GM23248 (cell line): Measurements from ENCODE around the gene NEUROG1. TPM values are rescaled to one million over a fixed set of nuclear protein-coding genes. Genes with fewer than 3 reads are reported as not detected.
A peak's percentile ranks its signal among the peaks of the same experiment; 100 is the strongest.

Experiments used
- DNase-seq: peaks from one replicate; pipeline ENCODE4 v3.0.0-alpha.2; 2015
- H2AFZ ChIP-seq: fragments of 200-600 bp; sonication (generic); 2 replicates; pipeline ENCODE4 v1.6.1; 2016; ENCODE audit warnings: antibody characterized with exemption
- H3F3A ChIP-seq: fragments of 200-600 bp; sonication (generic); 2 replicates; pipeline ENCODE4 v1.6.1; 2016; ENCODE audit warnings: mild to moderate bottlenecking, antibody characterized with exemption, mixed run types; ENCODE audit not compliant: insufficient read depth
- H3K27ac ChIP-seq: fragments of 200-600 bp; sonication (generic); 2 replicates; pipeline ENCODE4 v1.5.1; 2016; ENCODE audit warnings: mild to moderate bottlenecking
- H3K27me3 ChIP-seq: fragments of 200-600 bp; sonication (generic); replicated peaks from 2 replicates; pipeline ENCODE4 v1.6.1; 2016; ENCODE audit warnings: mild to moderate bottlenecking; ENCODE audit not compliant: insufficient read depth
- H3K36me3 ChIP-seq: fragments of 200-600 bp; sonication (generic); 2 replicates; pipeline ENCODE4 v1.6.1; 2016; ENCODE audit warnings: low read depth, mild to moderate bottlenecking
- H3K4me1 ChIP-seq: fragments of 200-600 bp; sonication (generic); 2 replicates; pipeline ENCODE4 v1.6.1; 2016; ENCODE audit warnings: mild to moderate bottlenecking; ENCODE audit not compliant: insufficient read depth
- H3K4me2 ChIP-seq: fragments of 200-600 bp; sonication (generic); one replicate; pipeline ENCODE4 v1.6.1; 2016; ENCODE audit warnings: mild to moderate bottlenecking; ENCODE audit not compliant: unreplicated experiment
- H3K4me3 ChIP-seq: fragments of 200-600 bp; sonication (generic); 2 replicates; pipeline ENCODE4 v1.5.1; 2016; ENCODE audit warnings: mild to moderate bottlenecking
- H3K79me2 ChIP-seq: fragments of 200-600 bp; sonication (generic); 2 replicates; pipeline ENCODE4 v1.6.1; 2016; ENCODE audit warnings: mild to moderate bottlenecking; ENCODE audit not compliant: insufficient read depth
- H3K9ac ChIP-seq: fragments of 200-600 bp; sonication (generic); 2 replicates; pipeline ENCODE4 v1.6.1; 2016; ENCODE audit warnings: mild to moderate bottlenecking
- H3K9me2 ChIP-seq: fragments of 200-600 bp; sonication (generic); 2 replicates; pipeline ENCODE4 v1.6.1; 2016; ENCODE audit warnings: mixed run types, mild to moderate bottlenecking, moderate library complexity; ENCODE audit not compliant: insufficient read depth
- H3K9me3 ChIP-seq: fragments of 200-600 bp; sonication (generic); one replicate; pipeline ENCODE4 v1.6.1; 2017; ENCODE audit warnings: low read depth
- H4K20me1 ChIP-seq: fragments of 200-600 bp; sonication (generic); 2 replicates; pipeline ENCODE4 v1.6.0; 2016; ENCODE audit not compliant: insufficient read depth
- EZH2 ChIP-seq: fragments of 200-600 bp; sonication (generic); IDR thresholded peaks from 2 replicates; pipeline ENCODE4 v1.6.1; 2018; ENCODE audit warnings: antibody characterized with exemption, mild to moderate bottlenecking; ENCODE audit not compliant: insufficient read depth, poor library complexity, severe bottlenecking
- EZH2phosphoT487 ChIP-seq: fragments of 200-600 bp; sonication (generic); IDR thresholded peaks from 2 replicates; pipeline ENCODE4 v1.6.1; 2018; ENCODE audit warnings: antibody characterized with exemption, moderate library complexity, mild to moderate bottlenecking, low read depth; ENCODE audit not compliant: insufficient read depth
- WGBS, 2 experiments: methylation state at CpG; one replicate each; pipeline ENCODE4 v1.1.6; 2015 to 2017; ENCODE audit warnings: low lambda C conversion rate in 2 of 2, low coverage in 1 of 2; ENCODE audit errors: missing lambda C conversion rate in 2 of 2; 5-methylcytosine and 5-hydroxymethylcytosine counted together
- in situ Hi-C: fragments of 300-500 bp; cut with MboI; formaldehyde crosslinking; loops from 2 replicates; pipeline ENCODE4 v1.15.0; 2020
- polyA plus RNA-seq: library from polyadenylated mRNA; unstranded; fragments of >200 nt; fragmentation: Nextera tagmentation; extraction: Ambion mirVana; gene quantifications from 2 replicates; pipeline ENCODE4 v1.2.1, GENCODE V29; 2016
- total RNA-seq: library from RNA; depleted of rRNA; stranded (reverse); fragments of >200 nt; shearing (Covaris generic); gene quantifications from 2 replicates; pipeline ENCODE4 v1.2.3, GENCODE V29; 2014

NEUROG1 gene
- total and polyA plus RNA-seq, 2 experiments from 2014 or later: not detected

DNA sequence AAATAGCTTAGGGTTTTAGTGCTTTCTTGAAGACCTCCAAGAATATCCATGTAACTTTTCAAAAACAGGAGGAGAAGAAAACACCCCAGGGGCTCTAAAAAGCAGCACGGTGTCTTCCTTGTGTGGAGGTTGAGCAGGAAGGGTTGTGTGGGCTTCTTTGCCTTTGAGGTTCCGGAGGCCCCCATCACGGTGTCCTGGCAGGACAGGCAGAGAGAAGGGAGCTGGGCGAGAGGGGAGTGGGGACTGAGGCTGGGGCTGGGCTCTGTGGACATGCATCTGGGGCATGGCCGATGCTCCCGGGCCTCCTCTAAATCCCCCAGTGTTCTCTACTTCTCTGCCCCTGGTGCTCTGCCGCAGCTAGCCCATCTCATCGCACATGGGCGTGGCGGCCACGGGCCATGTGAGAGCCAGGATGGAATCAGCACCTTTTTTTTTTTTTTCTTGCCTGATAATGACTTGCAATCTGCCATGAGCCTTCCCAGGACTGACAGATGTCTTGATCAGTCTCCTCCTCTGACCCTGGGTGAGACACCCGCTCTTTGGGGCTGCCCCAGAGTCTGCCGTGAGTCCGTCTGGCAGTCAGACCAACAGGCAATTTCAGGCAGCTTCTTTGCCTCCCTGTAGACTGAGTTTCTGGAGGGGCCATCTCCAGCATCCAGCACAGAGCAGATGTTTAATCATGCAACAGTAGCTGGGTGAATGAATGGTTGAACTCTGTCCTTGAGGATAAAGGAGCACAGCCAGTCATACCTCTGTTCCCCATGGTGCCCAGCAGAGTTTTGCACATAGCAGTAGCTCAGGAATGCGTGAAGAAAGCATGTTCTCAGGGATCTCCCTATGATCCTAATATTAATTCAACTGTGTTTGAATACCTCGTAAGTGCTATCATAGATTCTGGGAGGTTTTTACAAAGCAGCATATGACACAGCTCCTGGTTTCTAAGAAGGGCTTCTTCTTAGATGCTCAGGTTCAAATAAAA, 30.9 kb upstream of the NEUROG1 start:
- DNase-seq: no peak
- Histone ChIP-seq H3K9me2 (no peaks in the 10 kb centered on the region), H3K36me3 (no peaks in the 10 kb centered on the region), H3K4me2 (no peak overlapping the region), H3K4me3 (no peak overlapping the region), H3F3A (no peaks in the 10 kb centered on the region), H2AFZ (0 out of 2 replicates have a peak overlapping the region, but pooled peaks have one; percentile 50), H4K20me1 (no peaks in the 10 kb centered on the region), H3K79me2 (no peaks in the 10 kb centered on the region), H3K4me1 (0 out of 2 replicates have a peak, but pooled peaks cover 7% of the 10 kb centered on the region), H3K9ac (no peak overlapping the region), H3K27ac (no peak overlapping the region), H3K9me3 (no peaks in the 10 kb centered on the region), H3K27me3 (0 out of 2 replicates have a peak, but pooled peaks cover 12% of the 10 kb centered on the region)
- in situ Hi-C loops: loop anchor here (25.0 kb wide), 1 partner anchor 646 kb away; no protein-coding TSS in a partner anchor
- TF ChIP-seq EZH2phosphoT487: no peak
- TF ChIP-seq EZH2: no peak
- WGBS, 2 experiments: 51 to 54% methylated on average over 16 of the region's 16 CpGs

DNA sequence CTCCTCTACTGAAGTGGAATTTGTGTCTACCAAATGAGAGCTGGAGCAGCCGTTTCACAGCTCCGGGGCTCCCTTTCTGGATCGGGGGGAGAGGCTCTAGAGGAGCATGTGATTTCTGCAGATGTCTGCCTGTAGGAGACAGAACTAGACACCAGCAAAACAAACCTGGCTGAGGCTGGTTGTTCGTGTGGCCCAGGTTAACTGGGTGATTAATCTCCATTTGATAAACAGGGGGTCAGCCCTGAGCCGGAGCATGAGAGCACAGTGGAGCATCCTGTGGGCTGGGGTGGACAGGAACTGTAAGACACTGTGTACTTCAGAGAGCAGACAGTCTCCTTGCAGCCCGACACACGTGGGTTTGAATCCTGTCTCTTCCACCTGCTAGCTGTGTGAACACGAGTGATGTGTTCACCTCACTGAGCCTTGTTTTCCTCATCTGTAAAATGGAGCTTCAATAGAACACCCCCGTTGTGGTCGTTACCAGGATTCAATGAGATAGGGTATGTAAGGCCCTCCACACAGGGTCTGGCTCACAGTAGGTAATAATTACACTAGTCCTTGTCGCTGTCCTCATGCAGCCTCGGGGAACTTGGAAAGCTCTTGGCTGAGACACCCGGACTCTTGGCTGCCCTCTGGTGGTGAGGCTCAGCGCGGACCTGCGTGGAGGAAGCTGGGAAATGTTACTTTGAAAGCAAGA, 30.1 kb upstream of the NEUROG1 start:
- H3K27me3 ChIP-seq: 0 out of 2 replicates have a peak, but pooled peaks cover 12% of the 10 kb centered on the region
- H2AFZ ChIP-seq: 0 out of 2 replicates have a peak overlapping the region, but pooled peaks have one; percentile 50
- no peaks in the 10 kb centered on the region for H3K79me2 ChIP-seq
- in situ Hi-C loops: loop anchor here (25.0 kb wide), 1 partner anchor 646 kb away; no protein-coding TSS in a partner anchor
- H4K20me1 ChIP-seq: no peaks in the 10 kb centered on the region
- no peak overlapping the region for H3K27ac ChIP-seq
- 0 out of 2 replicates have a peak, but pooled peaks cover 7% of the 10 kb centered on the region for H3K4me1 ChIP-seq
- H3K4me2 ChIP-seq: no peak overlapping the region
- no peak overlapping the region for H3K4me3 ChIP-seq
- H3K9ac ChIP-seq: no peak overlapping the region
- DNase-seq: peak; percentile 75
- 2 to 3% methylated on average over 16 of the region's 16 CpGs for WGBS, 2 experiments
- H3K36me3 ChIP-seq: no peaks in the 10 kb centered on the region
- TF ChIP-seq EZH2 (no peak), EZH2phosphoT487 (no peak)
- H3K9me2 ChIP-seq: no peaks in the 10 kb centered on the region
- H3F3A ChIP-seq: no peaks in the 10 kb centered on the region
- H3K9me3 ChIP-seq: no peaks in the 10 kb centered on the region

GRCh38 chr5:135565266-135565665, 29.5 kb upstream of the NEUROG1 start:
- H3K4me3 ChIP-seq: no peak overlapping the region
- H3K4me2 ChIP-seq: no peak overlapping the region
- H3K4me1 ChIP-seq: 0 out of 2 replicates have a peak, but pooled peaks cover 7% of the 10 kb centered on the region
- H3K79me2 ChIP-seq: no peaks in the 10 kb centered on the region
- H3K9me3 ChIP-seq: no peaks in the 10 kb centered on the region
- H3K27me3 ChIP-seq: 0 out of 2 replicates have a peak, but pooled peaks cover 12% of the 10 kb centered on the region
- H4K20me1 ChIP-seq: no peaks in the 10 kb centered on the region
- H3K9me2 ChIP-seq: no peaks in the 10 kb centered on the region
- 6 to 9% methylated on average over 6 of the region's 6 CpGs for WGBS, 2 experiments
- H3K9ac ChIP-seq: no peak overlapping the region
- peak; percentile 54 for DNase-seq
- no peaks in the 10 kb centered on the region for H3K36me3 ChIP-seq
- no peaks in the 10 kb centered on the region for H3F3A ChIP-seq
- H2AFZ ChIP-seq: no peak overlapping the region
- in situ Hi-C loops: loop anchor here (25.0 kb wide), 1 partner anchor 647 kb away; no protein-coding TSS in a partner anchor
- H3K27ac ChIP-seq: no peak overlapping the region
- TF ChIP-seq EZH2phosphoT487: no peak
- no peak for TF ChIP-seq EZH2

DNA sequence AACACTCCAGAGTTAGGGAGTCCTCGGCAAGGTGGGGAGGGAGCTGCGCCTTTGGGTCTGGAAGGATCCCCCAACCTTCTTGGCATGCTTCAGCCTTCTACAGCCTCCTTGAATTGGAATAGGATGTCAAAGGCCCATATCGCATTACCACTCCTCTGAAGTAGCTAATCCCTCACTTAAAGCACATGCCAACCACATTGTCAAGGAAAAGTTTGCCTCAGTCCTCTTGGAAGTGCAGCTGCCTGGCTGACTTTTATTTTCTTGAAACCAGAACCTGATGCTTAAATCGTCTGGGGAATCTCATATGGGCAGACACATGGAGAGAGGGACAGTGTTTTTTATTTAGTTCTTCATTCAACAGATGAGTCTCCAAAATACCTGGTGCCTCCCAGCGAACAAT, 28.6 kb upstream of the NEUROG1 start:
- H4K20me1 ChIP-seq: no peaks in the 10 kb centered on the region

More for the DNA sequence above, 28.6 kb upstream of the NEUROG1 start:
- no peak for DNase-seq
- in situ Hi-C loops: loop anchor here (25.0 kb wide), 1 partner anchor 648 kb away; no protein-coding TSS in a partner anchor
- Histone ChIP-seq H3K27ac (no peak overlapping the region), H2AFZ (no peak overlapping the region), H3K9me2 (no peaks in the 10 kb centered on the region), H3K36me3 (no peaks in the 10 kb centered on the region), H3K4me2 (no peak overlapping the region), H3K27me3 (0 out of 2 replicates have a peak, but pooled peaks cover 12% of the 10 kb centered on the region), H3K9me3 (no peaks in the 10 kb centered on the region), H3K9ac (no peak overlapping the region), H3K79me2 (no peaks in the 10 kb centered on the region), H3K4me3 (no peak overlapping the region), H3F3A (no peaks in the 10 kb centered on the region), H3K4me1 (0 out of 2 replicates have a peak, but pooled peaks cover 7% of the 10 kb centered on the region)
- no peak for TF ChIP-seq EZH2
- 74 to 77% methylated on average over 5 of the region's 5 CpGs for WGBS, 2 experiments
